HG02970 (cell line): ENCODE data around the gene AMBRA1.
"Not testable (repeated sequence)": the region's sequence is repeated elsewhere in the genome, so short reads cannot be mapped to it uniquely, and the experiment has no call there.

Experiments used
- ATAC-seq: cut with Tn5 transposase; IDR thresholded peaks from one replicate; pipeline ENCODE4 v1.9.1; 2021; ENCODE audit warnings: mild to moderate bottlenecking, moderate library complexity, moderate number of reproducible peaks; ENCODE audit not compliant: unreplicated experiment, low FRiP score

Gene AMBRA1

GRCh38 chr11:46615756-46616155, 21.9 kb upstream of the AMBRA1 start:
- ATAC-seq = no peak

DNA sequence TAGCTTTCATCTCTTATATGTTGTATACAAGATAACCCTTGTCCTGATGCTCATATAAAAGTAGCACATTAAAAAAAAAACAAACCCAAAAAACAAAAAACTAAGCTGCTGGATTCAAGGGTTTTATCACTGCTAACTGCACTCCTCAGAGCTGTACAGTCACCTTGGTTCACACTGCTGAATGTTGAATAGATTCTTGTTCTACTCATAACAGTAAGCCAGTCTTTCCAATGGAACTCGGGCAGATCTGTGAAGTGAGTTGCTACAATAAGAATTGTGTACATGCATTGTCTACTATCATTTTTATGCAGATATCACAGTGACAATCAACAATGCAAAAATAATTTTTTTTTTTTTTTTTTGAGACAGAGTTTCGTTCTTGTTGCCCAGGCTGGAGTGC, 18.5 kb upstream of the AMBRA1 start:
- no peak for ATAC-seq

DNA sequence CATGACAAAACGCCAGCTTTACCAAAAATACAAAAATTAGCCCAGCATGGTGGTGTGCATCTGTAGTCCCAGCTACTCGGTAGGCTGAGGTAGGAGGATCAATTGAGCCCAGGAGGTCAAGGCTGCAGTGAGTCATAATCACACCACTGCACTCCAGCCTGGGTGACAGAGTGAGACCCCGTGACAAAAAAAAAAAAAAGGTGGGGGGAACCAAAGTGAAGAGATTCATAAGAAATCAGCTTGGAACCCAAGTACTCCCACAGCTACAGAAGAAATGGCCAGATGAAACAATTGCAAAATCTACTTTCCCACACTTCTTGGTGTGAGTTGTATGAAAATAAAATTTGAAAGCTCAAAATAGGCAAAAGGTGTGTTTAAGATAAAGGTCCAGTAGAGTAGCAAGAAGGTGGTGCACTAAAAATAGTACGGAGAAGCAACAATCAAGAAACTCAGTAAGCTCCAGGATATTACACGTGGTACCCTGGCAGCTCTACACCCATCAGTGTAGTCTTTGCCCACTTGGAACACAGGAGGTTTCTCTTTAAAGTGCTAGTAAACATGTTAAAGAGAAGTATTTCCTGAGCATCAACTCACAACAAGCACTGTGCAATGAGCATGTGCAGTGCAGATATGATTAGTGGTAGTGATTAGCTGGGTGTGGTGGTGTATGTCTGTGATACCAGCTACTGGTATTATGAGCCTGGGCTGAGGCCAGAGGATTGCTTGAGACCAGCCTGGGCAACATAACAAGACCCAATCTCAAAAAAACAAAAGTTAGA, 17.9 kb upstream of the AMBRA1 start:
- no peak for ATAC-seq

GRCh38 chr11:46609386-46609785, 15.6 kb upstream of the AMBRA1 start:
- no peak for ATAC-seq

DNA sequence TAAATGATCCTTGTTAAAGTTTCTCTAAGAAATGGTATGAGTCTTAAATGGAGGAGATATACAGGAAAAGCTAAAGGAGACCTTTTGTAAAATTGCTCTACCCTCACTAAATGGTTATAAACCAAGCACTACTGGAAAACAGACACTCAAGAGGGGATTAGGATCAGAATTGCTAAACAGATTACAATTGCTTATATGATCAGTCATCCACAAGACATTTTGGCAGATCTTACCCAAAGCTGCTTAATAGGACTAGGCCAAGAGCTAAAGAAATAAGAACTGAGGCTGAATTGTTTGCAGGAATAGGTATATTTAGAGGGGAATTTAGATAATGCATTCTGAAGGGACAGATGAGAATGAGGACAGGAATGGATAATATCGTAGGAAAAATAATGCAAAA, 13.7 kb upstream of the AMBRA1 start:
- ATAC-seq = no peak

DNA sequence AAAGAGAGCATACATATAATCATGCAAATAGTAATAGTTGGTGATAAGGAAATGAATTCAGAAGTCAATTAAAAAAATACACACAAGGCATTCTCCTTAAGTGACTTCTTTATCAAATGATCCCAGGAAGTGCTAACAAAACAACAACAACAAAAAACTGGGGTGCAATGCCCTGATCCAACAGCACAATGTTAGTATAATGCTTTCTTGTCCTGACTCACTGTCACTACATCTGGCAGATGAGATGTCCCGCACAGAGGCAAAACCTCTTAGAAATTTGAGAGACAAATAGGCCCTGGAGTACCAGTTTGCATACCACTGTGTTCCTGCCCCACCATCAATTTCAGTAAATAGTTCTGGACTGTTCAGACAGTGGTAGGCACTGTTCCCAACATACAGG, 11.0 kb upstream of the AMBRA1 start:
- ATAC-seq = no peak

DNA sequence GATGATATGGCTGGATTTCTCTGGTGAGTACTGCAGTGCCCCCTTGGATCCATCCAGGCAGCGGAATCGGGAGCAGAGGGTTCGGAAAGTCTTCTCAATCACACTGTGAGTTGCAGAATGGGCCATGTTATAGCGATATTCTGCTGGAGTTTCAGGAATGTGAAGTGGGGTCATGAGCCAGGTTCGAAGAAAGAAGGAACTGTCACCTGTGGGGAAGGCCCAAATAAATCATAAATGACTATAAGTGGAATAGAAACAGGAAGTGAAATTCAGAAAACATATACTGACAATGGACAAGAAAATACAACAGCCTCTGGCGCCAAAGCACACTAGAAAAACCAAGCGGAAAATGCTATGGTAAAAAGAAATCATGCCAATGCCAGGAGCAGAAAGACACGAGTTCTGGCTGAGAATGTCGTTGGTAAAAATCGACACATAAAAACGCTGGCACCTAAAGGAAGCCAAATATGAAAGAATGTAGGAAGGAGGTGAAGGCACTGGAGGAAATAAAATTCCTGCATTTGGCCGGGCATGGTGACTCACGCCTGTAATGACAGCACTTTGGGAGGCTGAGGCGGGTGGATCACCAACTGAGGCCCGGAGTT, 10.0 kb upstream of the AMBRA1 start:
- ATAC-seq = no peak

GRCh38 chr11:46601129-46601528, 7.3 kb upstream of the AMBRA1 start:
- no peak for ATAC-seq

- no peak for ATAC-seq
These were observed 6.6 kb upstream of the AMBRA1 start for GRCh38 chr11:46600194-46600960.

- ATAC-seq = no peak
These were observed 5.7 kb upstream of the AMBRA1 start for GRCh38 chr11:46599340-46600193.

GRCh38 chr11:46597609-46598219, 3.9 kb upstream of the AMBRA1 start:
- ATAC-seq = no peak

DNA sequence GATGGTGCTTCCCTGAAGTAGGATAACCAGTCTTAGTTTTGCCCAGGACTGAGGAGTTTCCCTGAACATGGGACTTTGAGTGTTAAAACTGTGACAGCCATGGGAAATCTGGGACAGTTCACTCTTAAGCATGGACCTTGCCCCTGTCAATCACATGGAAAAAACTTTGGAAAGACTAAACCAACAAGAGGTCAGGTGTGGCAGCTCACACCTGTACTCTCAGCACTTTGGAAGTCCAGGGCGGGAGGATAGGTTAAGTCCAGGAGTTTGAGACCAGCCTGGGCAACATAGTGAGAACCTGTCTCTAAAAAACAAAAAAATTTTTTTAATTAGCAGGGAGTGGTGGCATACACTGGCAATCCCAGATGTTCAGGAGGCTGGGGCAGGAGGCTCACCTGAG, 3.3 kb upstream of the AMBRA1 start:
- no peak for ATAC-seq

DNA sequence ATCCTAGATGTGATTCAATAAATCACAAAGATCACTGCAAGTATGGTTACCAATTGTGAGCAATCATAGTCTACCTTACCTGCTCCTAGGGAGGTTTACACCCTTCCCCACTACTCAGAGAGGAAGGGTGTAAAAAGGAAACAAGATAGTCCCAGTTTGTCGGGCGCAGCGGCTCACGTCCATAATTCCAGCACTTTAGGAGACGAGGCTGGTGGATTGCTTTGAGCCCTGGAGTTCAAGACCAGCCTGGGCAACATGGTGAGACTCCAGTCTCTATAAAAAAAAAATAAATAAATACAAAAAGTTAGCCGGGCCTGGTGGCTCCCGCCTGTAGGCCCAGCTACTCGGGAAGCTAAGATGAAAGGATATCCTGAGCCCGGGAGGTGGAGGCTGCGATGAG, 962 bp upstream of the AMBRA1 start:
- no peak for ATAC-seq

DNA sequence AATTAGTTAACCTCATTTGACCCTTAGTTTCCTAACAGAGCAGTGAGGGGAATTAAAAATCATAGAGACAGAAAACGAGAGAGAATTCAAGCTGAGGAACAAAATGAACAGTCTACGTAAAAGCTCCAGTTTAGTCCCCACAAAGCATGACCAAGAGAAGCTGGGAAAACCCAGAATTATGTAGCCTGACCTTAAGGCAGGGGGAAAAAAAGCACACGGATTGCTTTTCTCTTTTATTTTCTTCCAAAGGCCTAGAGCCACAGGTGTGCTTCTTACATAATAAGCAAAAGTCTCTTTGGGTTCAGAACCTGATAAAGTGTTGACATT, 514 bp upstream of the AMBRA1 start:
- ATAC-seq = no peak

DNA sequence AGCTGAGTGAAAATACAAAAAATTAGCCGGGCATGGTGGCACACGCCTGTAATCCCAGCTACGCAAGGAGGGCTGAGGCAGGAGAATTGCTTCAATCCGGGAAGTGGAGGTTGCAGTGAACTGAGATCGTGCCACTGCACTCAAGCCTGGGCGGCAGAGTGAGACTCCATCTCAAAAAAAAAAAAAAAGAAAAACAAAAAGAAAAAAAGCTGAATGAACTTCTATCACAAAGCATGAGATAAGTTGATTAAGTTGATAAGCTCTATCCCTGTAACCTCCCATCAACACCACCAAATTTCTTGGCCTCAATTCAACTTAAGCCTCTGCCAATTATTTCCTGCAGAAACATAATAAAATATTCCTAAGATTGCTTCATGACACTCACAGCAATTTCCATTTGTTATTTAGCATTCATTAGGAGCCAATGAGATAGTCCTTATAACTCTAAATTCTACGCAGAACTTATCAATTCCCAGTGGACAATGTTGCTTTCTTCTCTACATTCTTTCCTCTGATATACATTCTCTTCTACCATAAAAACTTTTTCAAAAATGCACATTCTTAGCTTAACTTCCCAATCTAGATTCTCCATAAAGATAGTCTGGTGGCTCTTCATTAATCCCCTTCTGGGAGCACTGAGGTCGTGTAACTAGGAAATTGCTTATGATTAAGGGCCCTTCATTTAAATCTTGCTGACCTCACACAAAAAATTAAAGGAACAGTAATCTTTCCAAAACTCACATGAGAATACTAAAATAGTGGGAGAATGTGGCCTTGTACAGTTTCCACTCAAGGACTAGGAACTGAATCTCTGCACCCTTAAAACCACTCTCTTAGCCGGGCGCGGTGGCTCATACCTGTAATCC, 2.9 kb downstream of the AMBRA1 start:
- no peak for ATAC-seq

GRCh38 chr11:46588915-46589314, 4.9 kb downstream of the AMBRA1 start:
- ATAC-seq = no peak

DNA sequence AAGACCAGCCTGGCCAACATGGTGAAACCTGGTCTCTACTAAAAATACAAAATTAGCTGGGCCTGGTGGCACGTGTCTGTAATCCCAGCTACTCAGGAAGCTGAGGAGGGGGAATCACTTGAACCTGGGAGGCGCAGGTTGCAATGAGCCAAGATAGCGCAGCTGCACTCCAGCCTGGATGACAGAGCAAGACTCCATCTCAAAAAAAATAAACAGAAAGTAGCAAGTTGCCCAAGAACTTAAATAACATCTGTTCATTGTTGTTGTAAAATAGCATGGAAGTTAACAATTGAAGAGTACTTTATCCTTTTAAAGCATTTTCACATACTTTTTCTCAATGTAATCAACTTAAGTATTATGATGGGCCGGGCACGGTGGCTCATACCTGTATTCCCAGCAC, 5.7 kb downstream of the AMBRA1 start:
- no peak for ATAC-seq

DNA sequence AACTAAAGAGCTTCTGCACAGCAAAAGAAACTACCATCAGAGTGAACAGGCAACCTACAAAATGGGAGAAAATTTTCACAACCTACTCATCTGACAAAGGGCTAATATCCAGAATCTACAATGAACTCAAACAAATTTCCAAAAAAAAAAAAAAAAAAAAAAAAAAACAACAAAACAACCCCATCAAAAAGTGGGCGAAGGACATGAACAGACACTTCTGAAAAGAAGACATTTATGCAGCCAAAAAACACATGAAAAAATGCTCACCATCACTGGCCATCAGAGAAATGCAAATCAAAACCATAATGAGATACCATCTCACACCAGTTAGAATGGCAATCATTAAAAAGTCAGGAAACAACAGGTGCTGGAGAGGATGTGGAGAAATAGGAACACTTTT, 10.3 kb downstream of the AMBRA1 start:
- not testable (repeated sequence) for ATAC-seq

GRCh38 chr11:46582588-46582987, 11.2 kb downstream of the AMBRA1 start:
- no peak for ATAC-seq
